Stimulated activated CD8-positive, alpha-beta memory T cell treated with anti-CD3 and anti-CD28 coated beads, Interleukin-4, amount 100 ng/mL, for 48 hours (primary cell): ENCODE results near the gene GSN.

Experiments used
- DNase-seq: peaks from one replicate; pipeline ENCODE4 v3.0.0-alpha.2; 2020

GSN gene

GRCh38 chr9:121359351-121360294 lies 91.7 kb downstream of the GSN start:
- no peak for DNase-seq

DNA sequence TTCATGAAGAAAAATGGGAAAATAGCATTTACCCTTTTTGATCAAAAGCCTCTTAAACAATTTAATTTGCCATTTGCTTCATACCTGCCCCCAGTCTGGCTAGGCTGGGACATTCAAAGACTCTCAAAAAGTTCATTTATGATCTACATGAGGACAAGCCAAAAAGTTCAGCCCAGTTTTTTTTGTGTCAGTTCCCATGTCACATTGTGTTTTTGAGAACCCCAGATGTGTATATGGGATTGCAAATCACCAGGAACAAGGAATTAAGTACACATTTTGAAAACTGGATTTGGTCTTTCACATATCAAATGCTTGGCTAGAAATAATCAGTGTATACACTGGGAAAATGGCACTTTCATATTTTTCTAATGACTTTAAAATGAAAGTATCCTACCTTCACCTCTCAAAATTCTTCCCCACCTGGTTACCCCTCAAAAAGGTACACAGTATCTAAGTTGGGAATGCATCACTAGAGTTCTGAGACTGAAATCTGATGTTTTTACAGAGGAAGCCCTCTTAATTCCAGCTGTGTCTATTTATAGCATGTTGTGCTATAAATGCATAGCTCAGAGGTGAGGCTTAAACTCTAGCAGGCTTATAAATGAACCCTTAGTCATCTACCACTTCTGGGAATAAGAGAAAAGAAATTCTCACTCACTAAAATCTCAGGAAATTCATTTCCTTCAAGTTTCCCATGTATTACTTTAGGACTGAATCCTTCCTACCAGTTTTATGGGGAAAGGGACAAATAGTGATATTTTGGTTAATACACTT lies 92.8 kb downstream of the GSN start:
- no peak for DNase-seq

DNA sequence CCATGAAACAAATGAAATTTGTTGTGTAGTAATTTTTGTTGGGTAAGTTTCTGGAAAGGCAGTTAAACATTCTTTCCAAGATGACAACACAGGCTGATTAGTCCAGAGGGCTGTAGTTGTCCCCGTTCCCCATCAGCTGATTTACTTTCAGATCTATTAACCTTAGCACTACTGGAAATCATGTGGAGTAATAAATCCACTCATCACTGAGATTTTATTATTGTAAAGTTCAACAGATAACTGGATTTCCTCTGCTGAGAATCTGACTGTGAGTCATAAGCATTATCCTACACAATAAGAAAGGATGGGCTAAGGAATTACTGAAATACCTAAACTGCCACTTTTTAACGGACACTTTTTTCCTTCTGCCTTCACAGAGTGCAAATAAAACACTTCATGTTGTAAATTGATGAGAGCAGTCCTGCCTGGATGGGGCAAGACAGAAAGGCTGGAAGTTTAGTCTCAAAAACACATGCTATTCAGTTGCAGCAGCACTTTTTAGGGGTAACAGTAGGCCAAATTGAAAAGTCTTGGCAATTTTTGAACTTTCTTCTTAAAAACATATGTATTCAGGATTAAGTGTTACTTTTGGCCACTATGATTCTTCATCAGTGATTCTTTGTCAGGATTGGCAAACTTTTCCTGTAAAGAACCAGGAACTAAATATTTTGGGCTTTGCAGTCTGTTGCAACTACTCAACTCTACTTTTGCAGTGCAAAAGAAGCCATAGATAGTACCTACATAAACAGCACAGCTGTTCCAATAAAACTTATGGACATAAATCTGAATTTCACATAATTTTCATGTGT lies 95.1 kb downstream of the GSN start:
- DNase-seq: no peak

DNA sequence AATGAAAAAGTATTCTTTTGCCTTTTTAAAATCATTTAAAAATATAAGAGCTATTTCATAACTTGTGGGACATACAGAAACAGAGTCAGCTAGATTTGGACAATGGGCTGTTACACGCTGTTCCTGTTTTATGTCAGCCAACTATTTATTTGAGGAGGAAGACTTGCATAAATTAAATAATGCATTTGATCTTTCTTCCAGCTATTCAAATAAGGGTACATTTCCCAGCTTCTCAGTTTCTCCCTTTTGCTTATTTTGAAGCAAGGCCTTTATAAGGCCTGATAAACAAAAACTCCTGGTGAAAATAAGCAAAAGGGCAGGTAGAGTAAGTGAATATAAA lies 95.6 kb downstream of the GSN start:
- no peak for DNase-seq

DNA sequence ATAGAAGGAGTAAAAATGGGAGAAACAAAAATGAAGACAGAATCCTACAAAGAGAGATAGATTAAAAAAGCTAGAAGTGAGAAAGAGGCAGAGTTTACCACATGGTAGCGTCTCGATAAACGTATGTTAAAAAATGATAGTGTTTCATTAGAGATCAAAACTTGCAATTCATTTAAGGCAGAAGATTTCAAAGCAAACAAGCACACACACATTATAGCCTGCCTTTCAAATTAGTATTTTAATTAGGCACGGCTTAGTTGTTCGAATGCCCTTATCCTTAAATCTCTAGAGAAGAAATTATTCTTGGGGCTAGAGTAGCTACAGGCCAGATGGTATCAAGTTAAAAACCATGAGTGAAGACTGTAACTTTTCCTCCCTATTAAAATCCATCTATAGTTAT lies 96.1 kb downstream of the GSN start:
- DNase-seq: no peak

- DNase-seq: no peak
Observed at GRCh38 chr9:121364886-121365285, 96.9 kb downstream of the GSN start.

DNA sequence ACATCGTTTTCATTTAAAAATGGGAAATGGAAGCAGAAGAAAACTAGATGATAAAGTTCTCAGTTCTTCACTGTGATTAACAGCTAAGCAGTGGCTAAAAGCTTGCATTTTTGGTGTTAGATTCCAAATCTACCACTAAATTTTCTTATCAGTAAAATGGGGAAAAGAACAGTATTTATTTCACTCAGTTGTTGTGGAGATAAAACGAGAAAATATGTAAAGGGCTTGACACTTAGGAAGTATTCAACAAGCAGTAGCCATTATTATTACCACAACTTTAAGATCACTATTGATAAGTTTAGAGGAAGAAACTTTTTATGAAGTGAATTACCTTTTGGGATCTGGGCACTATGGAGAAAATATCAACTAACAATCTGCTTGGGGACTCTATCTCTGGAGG lies 97.6 kb downstream of the GSN start:
- no peak for DNase-seq

GRCh38 chr9:121366611-121367192 lies 98.7 kb downstream of the GSN start:
- no peak for DNase-seq

DNA sequence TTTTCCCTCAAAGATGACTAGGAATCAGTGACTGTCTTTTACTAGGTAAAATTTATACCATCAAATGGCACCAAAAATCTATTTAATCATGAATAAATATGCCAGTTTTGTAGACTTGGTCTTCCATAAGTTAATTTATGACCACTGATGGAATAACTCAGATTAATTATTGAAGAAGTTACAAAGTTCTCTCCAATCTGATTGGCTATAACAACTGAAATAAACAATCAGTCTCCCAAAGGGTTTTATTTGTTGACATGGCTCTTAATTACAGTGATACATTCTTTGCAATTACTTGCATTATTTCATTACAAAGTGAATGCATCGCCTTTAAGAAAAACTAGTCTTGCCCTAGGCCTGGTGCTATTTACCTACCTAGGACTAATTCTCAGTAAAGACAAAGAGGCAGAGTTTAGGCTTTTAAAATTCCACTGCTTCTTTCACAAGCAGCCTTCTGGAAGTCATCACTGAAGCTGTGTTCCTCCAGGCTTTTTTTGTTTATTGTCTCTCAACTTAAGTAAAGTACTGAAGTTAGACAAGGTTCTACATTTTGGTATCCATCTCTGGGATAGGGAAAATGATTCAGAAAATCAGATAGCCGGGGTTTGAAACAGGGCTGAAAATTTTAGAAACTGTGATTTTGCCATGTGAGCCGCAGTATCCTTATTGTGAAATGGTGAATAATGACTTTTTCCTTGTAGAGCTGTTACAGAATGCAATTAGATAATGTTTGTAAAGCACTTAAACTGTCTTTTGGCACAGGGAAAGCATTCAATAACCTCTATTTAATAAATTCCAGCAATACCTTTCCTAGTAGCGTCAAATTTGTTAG lies 99.6 kb downstream of the GSN start:
- no peak for DNase-seq

GRCh38 chr9:121368138-121368522 lies 100.2 kb downstream of the GSN start:
- no peak for DNase-seq

GRCh38 chr9:121368745-121369144 lies 100.8 kb downstream of the GSN start:
- no peak for DNase-seq

- peak; percentile 75 for DNase-seq
Observed at GRCh38 chr9:121369595-121370265, 101.8 kb downstream of the GSN start, which contains the start of gene STOM. Gene STOM, minus strand, starts transcription at chr9:121370250. Its CDS starts 63 bp downstream, at chr9:121370187.

DNA sequence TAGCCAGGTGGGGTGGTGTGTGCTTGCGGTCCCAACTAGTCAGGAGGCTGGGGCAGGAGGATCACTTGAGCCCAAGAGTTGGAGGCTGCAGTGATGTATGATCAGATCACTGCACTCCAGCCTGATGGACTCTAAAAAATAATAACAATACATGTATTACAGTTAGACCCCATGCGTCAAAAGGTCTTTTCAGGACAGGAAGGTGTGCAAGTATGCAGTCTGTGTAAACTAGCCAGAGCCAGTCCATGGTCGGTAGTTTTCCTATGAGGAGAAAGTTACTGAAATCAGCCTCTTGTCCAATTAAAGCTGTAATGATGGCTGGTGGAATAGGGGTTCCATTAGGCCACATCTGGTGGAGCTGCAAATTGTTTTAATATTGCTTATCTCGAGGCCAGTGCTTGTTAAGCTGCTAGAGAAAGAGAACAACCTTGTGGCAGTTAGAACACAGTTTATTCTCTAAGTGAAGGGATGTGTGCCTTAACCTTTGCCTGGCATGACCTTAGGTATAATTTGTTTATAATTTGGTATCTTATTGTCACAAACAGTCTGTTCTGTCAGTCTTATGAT lies 103.6 kb downstream of the GSN start:
- DNase-seq: no peak

- DNase-seq: no peak
Observed at GRCh38 chr9:121372239-121373010, 104.5 kb downstream of the GSN start.

- no peak for DNase-seq
Observed at GRCh38 chr9:121373011-121373729, 105.2 kb downstream of the GSN start.

- DNase-seq: no peak
Observed at GRCh38 chr9:121376214-121376830, 108.4 kb downstream of the GSN start.

GRCh38 chr9:121380846-121381245 lies 112.9 kb downstream of the GSN start:
- DNase-seq: no peak
